Measurements from ENCODE around the gene MVD. TPM values are rescaled to one million over a fixed set of nuclear protein-coding genes. Genes with fewer than 3 reads are reported as not detected.
A peak's percentile ranks its signal among the peaks of the same experiment; 100 is the strongest.

The MVD gene
- total and polyA plus RNA-seq, 10 of the 15 experiments (the other 5 are each of a cell fraction or from before 2014, with no cell fraction given) = 5.0 to 147 (median 65.0) TPM

GRCh38 chr16:88700636-88701482 lies 38.0 kb upstream of the MVD start (continued):
- TF ChIP-seq EZH2 (IDR thresholded peaks at IDR 0.05; ENCODE audit: borderline replicate concordance, control insufficient read depth, low read depth, low read length) (no peak), IKZF1 (conservative IDR thresholded peaks at IDR 0.05) (peak; percentile 93), TAF1 (IDR thresholded peaks at IDR 0.05; ENCODE audit: borderline replicate concordance, low read depth, low read length) (no peak), SIX5 (IDR thresholded peaks at IDR 0.05; ENCODE audit: low read depth, low read length, severe bottlenecking) (no peak), PBX3 (IDR thresholded peaks at IDR 0.05; ENCODE audit: insufficient replicate concordance, low read depth, low read length) (peak; percentile 84), RB1 (IDR thresholded peaks at IDR 0.05; ENCODE audit: borderline replicate concordance) (peak; percentile 64; the same call in 1 of the 2 replicates), IRF3 (IDR thresholded peaks at IDR 0.05) (0 out of 2 replicates have a peak, but pooled peaks have one; percentile 4), SUZ12 (IDR thresholded peaks at IDR 0.05; ENCODE audit: unreplicated experiment) (no peak), NR2F1 (conservative IDR thresholded peaks at IDR 0.05) (peak; percentile 92), ZNF274 (IDR thresholded peaks at IDR 0.05; ENCODE audit: insufficient read depth, insufficient read length) (no peak), NBN (IDR thresholded peaks at IDR 0.05) (peak; percentile 84), MYC (IDR thresholded peaks at IDR 0.05; ENCODE audit: insufficient read depth, insufficient read length, insufficient replicate concordance, low read length, severe bottlenecking) (peak; percentile 50), TCF3 (IDR thresholded peaks at IDR 0.05; ENCODE audit: borderline replicate concordance, insufficient read depth, low read depth, low read length) (peak; percentile 30; the same call in 1 of the 2 replicates), MXI1 (IDR thresholded peaks at IDR 0.05; ENCODE audit: low read depth, low read length) (peak; percentile 69; the same call in 1 of the 2 replicates), WRNIP1 (IDR thresholded peaks at IDR 0.05; ENCODE audit: borderline replicate concordance, low read depth, low read length) (no peak), BACH1 (IDR thresholded peaks at IDR 0.05; ENCODE audit: borderline replicate concordance) (peak; percentile 15; the same call in 1 of the 2 replicates), TCF7 (IDR thresholded peaks at IDR 0.05; ENCODE audit: borderline replicate concordance) (no peak), CTCF (IDR thresholded peaks at IDR 0.05 in 2 of 3, conservative IDR thresholded peaks at IDR 0.05 in 1 of 3; ENCODE audit: control insufficient read depth in 2 of 3, extremely low read depth in 1 of 3, insufficient read depth in 1 of 3, low read depth in 3 of 3, low read length in 3 of 3) (no peak), SIN3A (IDR thresholded peaks at IDR 0.05; ENCODE audit: low read depth, low read length) (0 out of 2 replicates have a peak, but pooled peaks have one; percentile 30), ASH2L (IDR thresholded peaks at IDR 0.05; ENCODE audit: borderline replicate concordance, low read depth) (no peak), KLF5 (IDR thresholded peaks at IDR 0.05; ENCODE audit: partially characterized antibody) (no peak), USF1 (IDR thresholded peaks at IDR 0.05; ENCODE audit: borderline replicate concordance, extremely low read length, insufficient read depth, low read depth, low read length) (peak; percentile 48), HDGF (IDR thresholded peaks at IDR 0.05) (peak; percentile 72; the same call in 1 of the 2 replicates), POU2F2 (IDR thresholded peaks at IDR 0.05; ENCODE audit: borderline replicate concordance, low read depth, low read length) (no peak), SMC3 (IDR thresholded peaks at IDR 0.05; ENCODE audit: borderline replicate concordance, low read length) (no peak; the same call in 1 of the 2 replicates)

Data from GM12878 (cell line).